ENCODE data around the gene CSRP3.

CSRP3 gene

DNA sequence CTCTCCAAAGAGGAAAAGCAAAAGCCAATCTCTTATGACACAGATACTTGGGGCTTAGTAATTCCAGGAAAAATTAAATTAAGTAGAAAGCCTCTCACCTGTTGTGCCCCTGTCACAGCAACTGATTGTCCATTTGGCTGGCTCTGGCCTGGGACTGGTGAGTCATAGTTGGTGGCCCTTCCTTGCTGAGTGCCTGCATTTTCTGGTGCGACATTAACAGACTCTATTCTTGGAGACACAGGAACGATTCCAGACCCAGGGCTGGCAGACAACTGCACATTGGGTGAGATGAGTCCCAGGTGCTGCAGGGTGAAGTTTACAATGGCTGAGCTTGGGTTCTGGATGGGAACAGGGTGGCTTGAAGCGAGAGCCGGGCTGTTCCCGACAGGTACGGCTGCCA is 23.3 kb upstream of the CSRP3 start:
- DNase-seq (ENCODE audit: low spot score) = no peak

DNA sequence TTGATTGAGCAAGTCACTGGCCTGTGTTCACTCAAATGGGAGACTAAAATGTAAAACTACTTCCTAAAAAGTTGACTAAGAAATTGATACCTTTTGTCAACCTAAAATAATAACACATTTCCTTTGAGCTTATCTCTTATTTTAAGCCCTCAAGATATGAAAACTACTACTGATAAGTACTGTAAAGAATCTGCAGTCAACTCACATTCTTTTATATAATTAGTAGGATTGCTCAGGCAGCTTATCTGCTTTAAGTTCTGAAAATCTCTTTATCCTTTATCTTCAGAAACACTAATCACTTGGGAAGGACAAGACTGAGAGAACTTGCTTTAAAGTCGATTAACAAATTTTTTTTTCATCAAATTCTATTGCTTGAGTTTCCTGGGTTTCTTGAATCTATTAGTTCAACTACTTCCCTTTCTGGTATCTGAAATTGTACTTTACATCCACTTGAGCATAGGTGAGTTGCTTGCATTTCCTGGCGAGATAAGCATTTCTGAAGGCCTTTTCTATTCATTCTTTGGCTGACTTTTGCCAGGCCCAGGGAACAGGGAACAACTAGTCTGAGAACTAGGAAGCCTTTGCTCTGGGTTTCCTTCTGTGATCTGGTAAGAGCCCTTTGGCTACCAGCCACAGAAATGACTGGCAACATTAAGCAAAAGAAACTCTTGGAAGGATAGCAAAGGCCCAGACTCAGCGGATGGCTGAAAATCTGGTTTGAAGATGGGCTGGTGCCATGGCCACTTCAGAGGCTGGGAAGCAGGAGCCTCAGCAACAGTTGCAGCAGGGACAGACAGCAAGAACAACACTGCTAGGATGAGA is 19.3 kb upstream of the CSRP3 start:
- no peak for DNase-seq (ENCODE audit: low spot score)

- DNase-seq (ENCODE audit: low spot score) = no peak
Measured at GRCh38 chr11:19218786-19219460, 17.1 kb upstream of the CSRP3 start.

- DNase-seq (ENCODE audit: low spot score) = no peak
Measured at GRCh38 chr11:19218216-19218615, 16.4 kb upstream of the CSRP3 start.

GRCh38 chr11:19216709-19217374 is 15.1 kb upstream of the CSRP3 start:
- no peak for DNase-seq (ENCODE audit: low spot score)

- DNase-seq (ENCODE audit: low spot score) = no peak
Measured at GRCh38 chr11:19216021-19216420, 14.2 kb upstream of the CSRP3 start.

- DNase-seq (ENCODE audit: low spot score) = no peak
Measured at GRCh38 chr11:19209617-19210370, 8.0 kb upstream of the CSRP3 start.

DNA sequence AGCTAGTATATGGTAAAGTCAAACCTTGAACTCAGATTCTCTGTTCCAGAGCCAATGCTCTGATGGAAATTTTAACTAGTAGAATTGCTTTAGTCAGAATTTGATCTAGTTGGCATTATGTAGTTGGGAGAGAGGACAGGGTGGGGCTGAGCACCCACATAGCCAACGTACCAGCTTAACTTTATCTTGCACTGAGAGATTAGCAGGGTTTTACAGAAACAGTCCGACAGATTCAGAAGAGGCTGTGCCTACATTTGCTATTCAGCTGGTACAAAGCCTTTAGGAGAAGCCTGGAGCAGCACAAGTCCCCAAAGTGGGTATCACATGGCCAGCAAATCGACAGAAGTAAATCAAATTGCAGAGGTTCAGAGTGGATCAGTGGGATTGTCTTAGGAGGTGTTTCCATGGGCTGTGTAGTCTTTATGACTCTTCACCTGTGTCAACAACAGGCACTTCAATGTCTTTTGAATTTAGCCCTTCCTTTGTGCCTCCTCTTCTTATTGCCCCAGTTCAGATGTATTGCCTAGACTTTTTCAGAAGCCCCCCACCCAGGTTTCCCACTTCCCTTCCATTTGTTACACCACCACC is 7.3 kb upstream of the CSRP3 start:
- DNase-seq (ENCODE audit: low spot score) = no peak

DNA sequence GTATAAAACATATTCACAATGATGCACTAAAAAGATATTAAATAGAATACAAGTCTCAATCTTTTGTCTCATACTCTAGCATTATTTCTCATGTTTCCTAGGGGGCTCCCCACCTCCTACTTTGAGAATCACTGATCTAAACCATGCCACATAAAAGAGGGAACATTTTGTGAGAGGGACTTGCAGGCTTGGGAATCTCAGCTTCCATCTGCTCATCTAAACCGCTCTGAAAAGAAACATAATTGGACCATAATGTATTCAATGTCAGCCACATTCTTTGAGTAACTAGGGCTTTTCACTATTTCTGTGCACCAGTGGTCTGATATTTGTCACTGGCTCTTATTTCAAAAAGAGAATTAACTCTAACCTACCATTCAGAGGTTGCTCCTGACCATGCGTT is 6.4 kb upstream of the CSRP3 start:
- DNase-seq (ENCODE audit: low spot score) = no peak

- DNase-seq (ENCODE audit: low spot score) = no peak
Measured at GRCh38 chr11:19204836-19205235, 3.1 kb upstream of the CSRP3 start.

DNA sequence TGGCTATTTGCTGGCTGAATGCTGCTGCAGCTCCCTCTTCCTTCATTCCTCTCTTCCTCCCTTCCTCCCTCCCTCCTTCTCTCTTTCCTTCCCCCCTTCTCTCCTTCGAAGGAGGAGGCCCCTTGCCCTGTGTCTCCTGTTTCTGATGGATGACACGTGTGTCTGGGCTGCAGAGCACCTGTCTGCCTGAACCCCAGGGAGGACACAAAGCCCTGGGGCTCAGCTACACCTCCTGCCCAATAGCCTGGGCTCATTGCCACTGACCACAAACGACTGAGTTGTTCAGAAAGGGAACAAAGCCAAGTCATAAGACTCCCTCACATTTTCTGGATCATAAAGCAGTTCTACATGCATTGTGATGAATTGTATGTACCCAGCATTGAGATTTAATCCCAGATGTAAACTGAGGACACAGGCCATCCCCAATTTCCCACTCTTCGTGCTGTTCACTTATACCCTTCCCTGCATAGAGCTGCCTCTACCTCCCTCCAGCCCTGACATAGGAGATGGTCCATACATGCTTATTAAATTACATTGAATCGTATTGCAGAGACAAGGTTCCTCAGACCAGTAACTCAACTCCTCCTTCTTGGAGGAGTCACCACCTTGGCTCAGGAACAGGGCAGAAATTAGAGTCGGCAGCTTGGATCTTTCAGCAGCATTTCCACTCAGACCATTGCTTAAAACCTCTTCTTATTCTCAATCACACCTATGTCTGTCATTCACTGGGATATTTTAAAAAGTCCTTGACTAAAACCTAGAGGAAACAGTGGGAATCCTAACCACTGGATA is 1.2 kb downstream of the CSRP3 start:
- DNase-seq (ENCODE audit: low spot score) = no peak

- DNase-seq (ENCODE audit: low spot score) = no peak
Measured at GRCh38 chr11:19199771-19200170, 2.0 kb downstream of the CSRP3 start.

GRCh38 chr11:19199048-19199447 is 2.7 kb downstream of the CSRP3 start:
- DNase-seq (ENCODE audit: low spot score) = no peak

DNA sequence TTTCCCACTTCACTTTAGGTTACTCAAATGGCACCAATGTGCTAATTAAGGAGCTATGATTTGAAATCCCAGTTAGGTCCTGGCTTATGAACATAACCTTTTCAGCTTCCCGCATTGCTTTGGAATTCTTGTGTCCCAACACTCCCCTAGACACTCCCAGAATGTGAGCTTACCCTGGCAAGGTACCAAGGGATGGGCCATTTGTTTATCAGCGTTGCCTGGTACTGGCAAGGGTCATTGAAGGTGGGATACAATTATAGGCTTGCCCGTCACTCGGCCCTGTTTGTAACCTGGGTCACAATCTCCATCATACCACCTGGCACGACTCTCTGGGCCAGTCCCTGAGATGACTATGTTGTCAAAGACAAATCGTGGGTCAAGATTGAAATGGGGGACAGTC is 5.4 kb downstream of the CSRP3 start:
- no peak for DNase-seq (ENCODE audit: low spot score)

GRCh38 chr11:19194620-19195308 is 7.0 kb downstream of the CSRP3 start:
- DNase-seq (ENCODE audit: low spot score) = no peak

DNA sequence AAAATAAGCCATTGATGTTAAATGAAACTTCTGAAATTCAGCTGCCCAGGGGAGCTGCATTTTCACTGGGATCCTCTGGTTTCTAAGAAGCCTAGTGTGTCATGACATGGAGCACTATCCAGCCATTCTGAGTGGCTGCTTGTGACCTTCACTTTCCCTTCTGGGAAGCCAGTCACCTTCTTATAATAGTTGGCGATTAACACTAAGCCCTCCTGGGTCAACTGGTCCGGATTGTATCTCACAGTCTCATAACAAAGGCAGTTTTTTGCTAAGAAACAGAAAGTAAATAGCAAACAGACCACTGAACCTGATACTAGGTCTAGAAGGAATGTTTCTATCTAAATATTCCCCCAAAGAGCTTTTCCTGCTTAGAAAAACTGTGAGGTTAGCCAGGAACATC is 7.9 kb downstream of the CSRP3 start:
- DNase-seq (ENCODE audit: low spot score) = no peak

DNA sequence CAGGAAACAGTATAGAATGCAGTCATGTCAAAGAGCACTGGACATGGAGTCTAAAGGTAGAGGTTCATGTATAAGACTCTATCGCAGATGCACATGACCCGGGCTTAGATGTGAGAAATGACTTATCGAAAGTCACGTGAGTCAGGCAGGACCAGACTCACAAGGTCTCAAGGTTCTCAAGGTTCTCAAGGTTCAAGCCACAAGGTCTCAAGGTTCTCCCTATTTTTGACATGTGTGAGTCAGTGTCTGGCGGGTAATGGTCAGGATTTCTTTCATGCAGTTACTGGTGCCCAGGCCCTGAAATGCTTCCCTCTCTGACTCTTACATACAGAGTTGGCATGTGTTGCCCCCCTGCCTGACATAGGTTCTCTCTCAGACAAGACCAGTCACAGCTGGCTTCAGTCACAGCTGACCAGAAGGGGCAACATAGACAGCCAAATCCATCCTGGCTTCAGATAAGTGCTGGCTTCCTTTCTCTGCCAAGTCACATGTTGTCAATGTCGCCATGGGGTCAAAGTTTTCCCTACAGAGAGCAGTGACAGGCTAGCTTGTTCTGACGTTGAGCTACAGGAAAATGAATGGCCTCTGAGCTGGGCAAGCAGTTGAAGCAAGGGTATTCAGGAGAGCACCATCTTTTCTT is 10.1 kb downstream of the CSRP3 start:
- DNase-seq (ENCODE audit: low spot score) = no peak

GRCh38 chr11:19187833-19188258 is 13.9 kb downstream of the CSRP3 start:
- no peak for DNase-seq (ENCODE audit: low spot score)

DNA sequence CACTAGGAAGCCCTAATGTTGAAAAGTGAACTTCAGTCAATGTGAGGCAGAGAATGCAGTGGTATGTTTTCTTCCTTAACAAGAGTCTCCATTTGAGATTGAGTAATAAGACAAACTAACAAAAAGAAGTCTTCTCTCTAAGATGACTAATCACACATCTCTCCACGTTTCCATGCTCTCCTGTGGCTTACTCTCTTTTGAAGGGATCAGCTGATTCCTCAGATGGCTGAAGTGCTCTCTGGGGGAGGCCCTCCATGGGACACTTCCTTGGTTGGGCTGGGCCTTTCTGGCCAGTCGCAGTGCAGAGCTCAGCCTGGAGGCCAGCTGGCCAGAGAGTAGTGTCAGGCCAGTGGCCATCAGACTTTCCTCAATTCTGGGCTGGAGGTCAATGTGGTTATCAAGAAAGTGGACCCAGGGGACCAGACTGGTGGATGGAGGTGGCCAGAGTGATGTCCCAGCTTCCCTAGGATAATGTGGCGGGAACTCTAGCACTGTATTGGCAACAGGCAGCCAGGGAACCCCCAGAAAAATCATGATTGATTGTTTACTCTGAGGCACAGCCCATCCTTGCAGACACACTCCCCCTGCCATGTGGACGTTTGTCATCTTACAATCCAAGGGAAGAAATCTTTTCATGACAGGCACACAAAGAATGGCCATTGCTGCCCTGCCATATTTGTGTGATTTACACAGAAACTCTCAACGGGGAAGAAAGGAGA is 14.5 kb downstream of the CSRP3 start:
- no peak for DNase-seq (ENCODE audit: low spot score)
